Measurements from ENCODE around the gene LRRC4B.
"Not testable (repeated sequence)": the region's sequence is repeated elsewhere in the genome, so short reads cannot be mapped to it uniquely, and the experiment has no call there.

Gene LRRC4B

DNA sequence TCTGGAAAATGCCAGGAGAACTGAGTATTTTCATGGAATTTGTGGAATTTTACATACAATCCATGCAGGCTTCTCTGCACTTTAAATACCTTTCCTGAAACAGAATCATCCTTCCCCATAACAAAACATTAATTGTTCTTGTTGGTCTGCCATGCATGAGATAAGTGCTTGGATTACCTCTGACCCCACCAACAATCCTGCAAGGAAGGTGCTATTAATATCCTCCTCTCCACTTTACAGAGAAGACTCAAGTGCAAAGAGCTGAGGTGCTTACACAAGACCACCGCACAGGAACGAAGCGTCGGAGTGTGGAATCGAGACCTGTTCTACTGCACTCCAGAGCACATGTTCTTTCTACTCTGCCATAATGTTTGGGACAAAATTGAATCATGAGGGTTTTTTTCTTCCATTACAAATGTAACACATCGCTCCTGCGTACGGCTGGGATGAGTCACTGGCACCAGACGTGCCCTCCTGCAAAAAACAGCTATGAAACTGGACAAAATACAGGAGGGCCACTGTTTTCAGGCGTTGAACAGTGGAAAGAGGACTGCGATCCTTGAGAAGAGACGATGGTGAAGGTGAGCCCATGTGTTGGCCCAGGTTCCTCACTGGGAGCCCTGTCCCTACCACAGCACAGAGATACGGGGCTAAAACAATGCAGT is 12.9 kb upstream of the LRRC4B start:
- no peak overlapping the region for H3K4me3 Mint-ChIP-seq
- peaks cover 51% of the 10 kb centered on the region for H3K27me3 Mint-ChIP-seq (ENCODE audit: low read depth, poor library complexity)
- H3K27ac Mint-ChIP-seq, result no peak overlapping the region
- peaks cover 18% of the 10 kb centered on the region for H3K9me3 Mint-ChIP-seq
- no peak for DNase-seq
- H3K36me3 Mint-ChIP-seq (ENCODE audit: low read depth), result no peaks in the 10 kb centered on the region
- peaks cover 7% of the 10 kb centered on the region for H3K4me1 Mint-ChIP-seq
- TF ChIP-seq, protein P1, sequence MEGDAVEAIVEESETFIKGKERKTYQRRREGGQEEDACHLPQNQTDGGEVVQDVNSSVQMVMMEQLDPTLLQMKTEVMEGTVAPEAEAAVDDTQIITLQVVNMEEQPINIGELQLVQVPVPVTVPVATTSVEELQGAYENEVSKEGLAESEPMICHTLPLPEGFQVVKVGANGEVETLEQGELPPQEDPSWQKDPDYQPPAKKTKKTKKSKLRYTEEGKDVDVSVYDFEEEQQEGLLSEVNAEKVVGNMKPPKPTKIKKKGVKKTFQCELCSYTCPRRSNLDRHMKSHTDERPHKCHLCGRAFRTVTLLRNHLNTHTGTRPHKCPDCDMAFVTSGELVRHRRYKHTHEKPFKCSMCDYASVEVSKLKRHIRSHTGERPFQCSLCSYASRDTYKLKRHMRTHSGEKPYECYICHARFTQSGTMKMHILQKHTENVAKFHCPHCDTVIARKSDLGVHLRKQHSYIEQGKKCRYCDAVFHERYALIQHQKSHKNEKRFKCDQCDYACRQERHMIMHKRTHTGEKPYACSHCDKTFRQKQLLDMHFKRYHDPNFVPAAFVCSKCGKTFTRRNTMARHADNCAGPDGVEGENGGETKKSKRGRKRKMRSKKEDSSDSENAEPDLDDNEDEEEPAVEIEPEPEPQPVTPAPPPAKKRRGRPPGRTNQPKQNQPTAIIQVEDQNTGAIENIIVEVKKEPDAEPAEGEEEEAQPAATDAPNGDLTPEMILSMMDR (IDR thresholded peaks at IDR 0.05), result no peak

GRCh38 chr19:50580240-50580639 is 12.0 kb upstream of the LRRC4B start:
- H3K27me3 Mint-ChIP-seq (ENCODE audit: low read depth, poor library complexity), result peaks cover 50% of the 10 kb centered on the region
- no peak overlapping the region for H3K27ac Mint-ChIP-seq
- no peak for DNase-seq
- TF ChIP-seq, protein P1 (IDR thresholded peaks at IDR 0.05), result no peak
- H3K4me3 Mint-ChIP-seq, result no peak overlapping the region
- peaks cover 7% of the 10 kb centered on the region for H3K4me1 Mint-ChIP-seq
- H3K9me3 Mint-ChIP-seq, result peaks cover 18% of the 10 kb centered on the region
- no peaks in the 10 kb centered on the region for H3K36me3 Mint-ChIP-seq (ENCODE audit: low read depth)

- not testable (repeated sequence) for H3K27ac Mint-ChIP-seq; H3K4me1 Mint-ChIP-seq; H3K4me3 Mint-ChIP-seq; H3K36me3 Mint-ChIP-seq (ENCODE audit: low read depth); DNase-seq; H3K9me3 Mint-ChIP-seq
- peaks cover 55% of the 10 kb centered on the region for H3K27me3 Mint-ChIP-seq (ENCODE audit: low read depth, poor library complexity)
These were observed 8.5 kb upstream of the LRRC4B start for GRCh38 chr19:50576769-50577168.

- TF ChIP-seq, protein P1 (IDR thresholded peaks at IDR 0.05), result no peak
- Mint-ChIP-seq H3K4me3 (no peak overlapping the region), H3K27ac (no peak overlapping the region), H3K9me3 (no peaks in the 10 kb centered on the region), H3K27me3 (ENCODE audit: low read depth, poor library complexity) (peaks cover 70% of the 10 kb centered on the region), H3K36me3 (ENCODE audit: low read depth) (no peaks in the 10 kb centered on the region), H3K4me1 (peaks cover 9% of the 10 kb centered on the region)
- DNase-seq, result no peak
These were observed 5.7 kb upstream of the LRRC4B start for GRCh38 chr19:50573741-50574461.

DNA sequence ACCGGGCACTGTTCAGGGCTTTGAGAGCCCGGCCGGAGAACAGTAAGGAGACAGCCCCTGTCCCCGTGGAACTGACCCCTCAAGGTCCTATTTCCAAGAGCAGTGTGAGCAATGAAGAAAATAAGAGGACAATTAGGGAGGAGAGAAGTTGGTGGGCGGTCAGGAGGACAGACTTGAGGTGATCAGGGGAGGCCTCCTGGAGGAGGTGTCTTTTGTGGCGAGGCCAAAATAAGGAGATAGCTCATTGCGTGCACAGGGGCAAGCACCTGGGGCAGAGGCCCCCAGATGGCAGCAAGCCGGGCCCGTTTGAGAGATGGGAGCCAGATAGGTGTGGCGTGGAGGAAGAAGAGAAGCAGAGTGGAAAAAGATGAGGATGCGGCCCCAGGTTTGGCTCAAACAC is 2.8 kb upstream of the LRRC4B start:
- no peaks in the 10 kb centered on the region for H3K36me3 Mint-ChIP-seq (ENCODE audit: low read depth)
- no peak overlapping the region for H3K4me3 Mint-ChIP-seq
- peaks cover 18% of the 10 kb centered on the region for H3K4me1 Mint-ChIP-seq
- H3K9me3 Mint-ChIP-seq, result no peaks in the 10 kb centered on the region
- no peak overlapping the region for H3K27ac Mint-ChIP-seq
- H3K27me3 Mint-ChIP-seq (ENCODE audit: low read depth, poor library complexity), result peaks cover 77% of the 10 kb centered on the region
- TF ChIP-seq, protein P1 (IDR thresholded peaks at IDR 0.05), result no peak
- no peak for DNase-seq

DNA sequence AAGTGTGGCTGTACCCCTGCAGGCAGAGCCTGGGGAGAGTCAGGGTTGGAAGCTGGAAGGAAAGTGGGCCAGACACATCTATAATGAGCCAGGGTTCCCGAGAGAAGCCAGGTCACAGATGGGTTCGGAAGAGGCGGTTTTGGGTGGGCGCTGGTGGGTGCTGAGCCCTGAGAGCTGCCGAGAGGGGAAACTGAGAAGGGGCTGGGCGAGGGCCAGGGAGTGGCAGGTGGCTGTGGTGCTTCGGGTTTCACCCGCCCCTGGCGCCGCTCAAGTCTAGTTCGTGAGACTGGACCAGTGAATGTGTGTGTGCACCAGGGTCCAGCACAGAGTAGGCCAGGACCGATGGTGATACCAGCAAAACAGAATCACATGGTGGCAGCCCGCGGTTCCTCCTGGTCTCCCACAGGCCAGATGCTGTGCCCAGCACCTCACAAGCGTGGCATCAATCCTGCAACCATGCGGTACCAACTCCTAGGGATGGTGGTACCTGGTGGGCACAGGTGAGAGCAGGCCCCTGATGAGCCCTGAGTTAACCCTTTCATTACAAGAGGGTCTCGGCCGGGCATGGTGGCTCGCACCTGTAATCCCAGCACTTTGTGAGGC is 1.8 kb upstream of the LRRC4B start:
- DNase-seq, result no peak
- H3K9me3 Mint-ChIP-seq, result no peaks in the 10 kb centered on the region
- no peaks in the 10 kb centered on the region for H3K36me3 Mint-ChIP-seq (ENCODE audit: low read depth)
- peaks cover 83% of the 10 kb centered on the region for H3K27me3 Mint-ChIP-seq (ENCODE audit: low read depth, poor library complexity)
- H3K4me3 Mint-ChIP-seq, result no peak overlapping the region
- TF ChIP-seq, protein P1 (IDR thresholded peaks at IDR 0.05), result no peak
- peaks cover 27% of the 10 kb centered on the region for H3K4me1 Mint-ChIP-seq
- H3K27ac Mint-ChIP-seq, result no peak overlapping the region

Measured in nephron progenitor cell (in vitro differentiated cells).